ES-I3 (cell line): ENCODE results near the gene IFITM10.
"Not testable (repeated sequence)": the region's sequence is repeated elsewhere in the genome, so short reads cannot be mapped to it uniquely, and the experiment has no call there.

Experiments
- H3K36me3 ChIP-seq: 2 replicates; pipeline ENCODE4 v1.6.1; 2013; ENCODE audit warnings: mild to moderate bottlenecking, low read length, control low read depth, moderate library complexity; ENCODE audit not compliant: insufficient read depth
- H3K4me1 ChIP-seq: 2 replicates; pipeline ENCODE4 v1.6.1; 2013; ENCODE audit warnings: mild to moderate bottlenecking, control low read depth, low read length; ENCODE audit not compliant: insufficient read depth
- H3K9ac ChIP-seq: 2 replicates; pipeline ENCODE4 v1.6.1; 2013; ENCODE audit warnings: low read depth, mild to moderate bottlenecking, low read length, moderate library complexity
- H3K9me3 ChIP-seq: 2 replicates; pipeline ENCODE4 v1.6.1; 2013; ENCODE audit warnings: mild to moderate bottlenecking, low read length, moderate library complexity; ENCODE audit not compliant: control insufficient read depth, insufficient read depth

IFITM10 gene

DNA sequence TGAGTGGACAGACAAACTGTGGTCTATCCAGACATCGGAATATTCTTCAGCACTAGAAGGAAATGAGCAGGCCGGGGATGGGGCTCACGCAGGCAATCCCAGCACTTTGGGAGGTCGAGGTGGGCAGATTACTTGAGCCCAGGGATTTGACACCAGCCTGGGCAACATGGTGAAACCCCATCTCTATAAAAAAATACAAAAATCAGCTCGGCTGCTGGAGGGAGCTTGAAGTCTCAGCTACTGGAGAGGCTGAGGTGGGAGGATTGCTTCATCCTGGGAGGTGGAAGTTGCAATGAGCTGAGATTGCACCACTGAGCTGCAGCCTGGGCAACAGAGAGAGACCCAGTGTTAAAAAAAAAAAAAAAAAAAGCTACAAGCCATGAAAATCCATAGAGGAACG, 21.3 kb upstream of the IFITM10 start:
- Histone ChIP-seq H3K36me3 (no peaks in the 10 kb centered on the region), H3K4me1 (peaks cover 11% of the 10 kb centered on the region), H3K9ac (no peak overlapping the region), H3K9me3 (no peaks in the 10 kb centered on the region)

DNA sequence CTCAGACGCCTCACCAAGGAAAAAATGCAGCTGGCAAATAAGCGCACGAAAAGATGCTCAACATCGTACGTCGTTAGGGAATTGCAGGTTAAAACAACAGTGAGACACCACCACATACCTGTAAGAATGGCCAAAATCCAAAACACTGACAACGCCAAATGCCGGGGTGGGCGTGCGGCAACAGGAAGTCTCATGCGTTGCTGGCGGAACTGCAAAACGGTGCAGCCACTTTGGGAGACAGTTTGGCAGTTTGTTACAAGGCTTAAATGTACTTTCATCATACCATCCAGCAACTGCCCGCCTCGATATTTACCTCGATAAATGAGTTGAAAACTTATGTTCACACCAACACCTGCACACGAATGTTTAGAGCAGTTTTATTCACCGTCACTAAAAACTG, 20.9 kb upstream of the IFITM10 start:
- H3K4me1 ChIP-seq = peaks cover 11% of the 10 kb centered on the region
- no peaks in the 10 kb centered on the region for H3K9me3 ChIP-seq
- no peaks in the 10 kb centered on the region for H3K36me3 ChIP-seq
- H3K9ac ChIP-seq = no peak overlapping the region

DNA sequence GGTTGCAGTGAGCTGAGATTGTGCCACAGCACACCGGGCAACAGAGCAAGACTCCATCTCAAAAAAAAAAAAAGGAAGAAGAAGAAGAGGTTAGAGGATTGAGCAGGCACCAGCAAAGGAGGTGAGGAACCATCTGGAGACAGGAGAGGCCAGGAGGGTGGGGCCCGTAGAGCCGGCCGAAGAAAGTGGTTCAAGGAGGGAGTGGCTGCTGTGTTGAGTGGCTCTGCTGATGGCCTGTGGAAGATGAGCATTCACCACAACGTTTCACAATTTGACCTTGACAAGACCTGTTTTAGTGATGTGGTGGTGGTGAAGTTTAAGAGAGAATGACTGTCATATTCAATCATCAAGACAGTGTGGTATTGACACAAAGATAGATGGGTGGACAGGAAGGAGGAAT, 20.1 kb upstream of the IFITM10 start:
- H3K9ac ChIP-seq = no peak overlapping the region
- peaks cover 11% of the 10 kb centered on the region for H3K4me1 ChIP-seq
- H3K36me3 ChIP-seq = no peaks in the 10 kb centered on the region
- H3K9me3 ChIP-seq = no peaks in the 10 kb centered on the region

DNA sequence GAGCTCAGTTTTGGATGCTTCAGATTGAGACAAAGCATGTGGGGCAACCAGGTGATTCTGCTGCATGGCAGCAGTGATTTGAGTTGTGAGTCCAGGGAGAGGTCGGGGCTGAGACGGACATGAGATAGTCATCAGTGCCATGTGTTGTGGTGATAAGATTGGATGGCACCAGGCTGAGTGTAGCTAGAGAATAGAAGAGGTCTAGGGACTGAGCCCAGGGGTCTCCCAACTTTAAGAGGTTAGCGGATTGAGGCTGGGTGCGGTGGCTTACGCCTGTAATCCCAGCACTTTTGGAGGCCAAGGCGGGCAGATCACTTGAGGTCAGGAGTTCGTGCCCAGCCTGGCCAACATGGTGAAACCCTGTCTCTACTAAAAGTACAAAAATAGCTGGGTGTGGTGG, 19.7 kb upstream of the IFITM10 start:
- no peaks in the 10 kb centered on the region for H3K9me3 ChIP-seq
- H3K4me1 ChIP-seq = peaks cover 11% of the 10 kb centered on the region
- no peak overlapping the region for H3K9ac ChIP-seq
- no peaks in the 10 kb centered on the region for H3K36me3 ChIP-seq

DNA sequence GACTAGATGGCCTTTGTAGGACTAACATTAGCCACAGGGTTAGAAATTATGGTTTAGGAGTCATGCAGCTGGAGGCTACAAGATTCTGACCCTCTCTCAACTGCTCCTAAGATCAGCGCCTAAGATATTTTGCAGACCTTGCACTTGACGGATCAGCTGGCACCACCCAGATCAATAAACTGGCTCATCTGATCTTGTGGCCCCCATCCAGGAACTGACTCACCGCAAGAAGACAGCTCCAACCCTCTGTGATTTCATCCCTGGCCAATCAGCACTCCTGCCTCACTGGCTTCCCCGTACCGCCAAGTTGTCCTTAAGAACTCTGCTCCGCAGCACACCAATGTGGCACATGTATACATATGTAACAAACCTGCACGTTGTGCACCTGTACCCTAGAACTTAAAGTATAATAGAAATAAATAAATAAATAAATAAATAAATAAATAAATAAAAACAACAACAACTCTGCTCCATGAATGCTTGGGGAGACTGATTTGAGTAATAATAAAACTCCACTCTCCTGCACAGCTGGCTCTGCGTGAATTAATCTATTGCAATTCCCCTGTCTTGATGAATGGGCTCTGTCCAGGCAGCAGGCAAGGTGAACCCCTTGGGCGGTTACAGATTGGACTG, 19.0 kb upstream of the IFITM10 start:
- H3K9ac ChIP-seq, H3K9me3 ChIP-seq, H3K36me3 ChIP-seq: not testable (repeated sequence)
- H3K4me1 ChIP-seq = peaks cover 11% of the 10 kb centered on the region

- Histone ChIP-seq H3K36me3 (no peaks in the 10 kb centered on the region), H3K9ac (no peak overlapping the region), H3K9me3 (no peaks in the 10 kb centered on the region), H3K4me1 (peaks cover 6% of the 10 kb centered on the region)
These were observed 17.7 kb upstream of the IFITM10 start for GRCh38 chr11:1768141-1768469.

GRCh38 chr11:1767399-1768140, 17.2 kb upstream of the IFITM10 start:
- no peaks in the 10 kb centered on the region for H3K36me3 ChIP-seq
- H3K4me1 ChIP-seq = peaks cover 5% of the 10 kb centered on the region; the same call in 1 of the 2 replicates
- H3K9me3 ChIP-seq = no peaks in the 10 kb centered on the region
- no peak overlapping the region for H3K9ac ChIP-seq

GRCh38 chr11:1766719-1767398, 16.5 kb upstream of the IFITM10 start:
- no peaks in the 10 kb centered on the region for H3K36me3 ChIP-seq
- H3K4me1 ChIP-seq = no peaks in the 10 kb centered on the region; the same call in 1 of the 2 replicates
- H3K9me3 ChIP-seq = no peaks in the 10 kb centered on the region
- H3K9ac ChIP-seq = no peak overlapping the region

- Histone ChIP-seq H3K9ac (no peak overlapping the region), H3K4me1 (no peaks in the 10 kb centered on the region; the same call in 1 of the 2 replicates), H3K36me3 (no peaks in the 10 kb centered on the region)
These were observed 15.7 kb upstream of the IFITM10 start for GRCh38 chr11:1765871-1766718.

DNA sequence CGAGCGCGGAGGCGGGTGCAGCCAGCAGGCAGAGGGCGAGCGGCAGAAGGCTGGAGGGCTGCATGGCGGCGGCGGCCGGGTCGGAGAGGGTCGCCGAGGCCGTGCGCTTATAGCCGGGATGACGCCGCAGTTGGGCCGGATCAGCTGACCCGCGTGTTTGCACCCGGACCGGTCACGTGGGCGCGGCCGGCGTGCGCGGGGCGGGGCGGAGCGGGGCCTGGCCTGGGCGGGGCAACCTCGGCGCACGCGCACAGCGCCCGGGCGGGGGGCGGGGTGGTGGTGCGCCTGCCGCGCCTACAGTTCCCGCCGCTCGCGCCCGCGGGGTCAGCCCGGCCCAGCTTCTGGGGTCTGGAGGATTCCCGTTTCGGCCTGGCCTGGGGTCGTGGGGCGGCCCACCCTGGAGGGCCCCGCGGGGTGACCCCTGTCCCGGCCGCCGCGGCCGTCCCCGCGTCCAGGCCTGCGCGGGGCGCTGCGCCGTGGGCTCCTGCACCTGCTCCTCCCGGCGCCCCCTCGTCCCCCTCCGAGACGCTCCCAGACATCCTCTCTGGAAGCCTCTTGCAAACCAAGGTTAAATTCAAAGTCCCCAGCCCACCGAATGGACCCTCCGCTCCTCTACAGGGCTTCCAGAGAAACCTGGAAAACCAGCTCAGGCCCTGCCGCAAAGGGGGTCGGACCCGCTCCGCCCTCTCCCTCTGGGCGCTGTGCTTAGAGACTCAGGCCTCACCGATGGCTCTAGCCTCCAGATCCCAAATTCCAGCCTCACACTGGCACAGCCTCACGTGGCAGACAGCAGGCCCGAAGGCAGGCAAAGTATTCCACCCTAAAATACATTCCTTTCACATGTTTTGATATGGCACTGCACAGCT, 13.6 kb upstream of the IFITM10 start, which contains the start of gene CTSD:
Gene CTSD, minus strand, starts transcription at position 132 of the 866 bp plus-strand sequence. Its CDS starts 68 bp downstream, at position 64.
- Histone ChIP-seq H3K9ac (peak within 1 kb of the TSS; percentile 87), H3K4me1 (no peaks in the 10 kb centered on the region; the same call in 1 of the 2 replicates)

More at GRCh38 chr11:1765871-1766718, 15.7 kb upstream of the IFITM10 start:
- H3K9me3 ChIP-seq = no peaks in the 10 kb centered on the region

DNA sequence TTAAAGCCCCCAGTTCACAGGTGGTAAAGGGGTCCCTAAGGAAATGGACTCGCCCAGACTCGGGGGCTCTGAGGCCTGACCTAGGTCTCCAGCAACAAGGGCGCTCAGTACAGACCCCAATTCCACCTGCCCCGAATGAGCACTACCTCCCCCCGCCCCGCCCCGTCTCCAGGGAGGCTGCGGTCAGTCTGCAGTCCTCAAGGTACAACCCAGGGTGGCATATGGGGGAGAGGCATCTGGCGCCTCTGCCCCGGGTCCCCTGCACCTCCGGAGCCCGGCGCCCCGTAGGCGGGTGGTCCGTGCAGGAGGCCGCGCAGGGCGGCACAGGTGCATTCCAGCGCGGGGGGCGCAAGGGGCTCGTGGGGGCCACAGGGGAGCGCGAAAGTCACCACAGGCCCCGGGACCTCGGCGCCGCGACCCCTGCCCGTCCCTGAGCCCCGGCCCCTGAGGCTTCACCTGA, 13.0 kb upstream of the IFITM10 start:
- Histone ChIP-seq H3K36me3 (peaks cover 5% of the 10 kb centered on the region; the same call in 1 of the 2 replicates), H3K9me3 (no peaks in the 10 kb centered on the region), H3K9ac (peak overlapping the region; percentile 87), H3K4me1 (no peaks in the 10 kb centered on the region; the same call in 1 of the 2 replicates)

More for the DNA sequence above, 13.6 kb upstream of the IFITM10 start, which contains the start of gene CTSD:
- no peaks in the 10 kb centered on the region for H3K9me3 ChIP-seq
- peaks cover 4% of the 10 kb centered on the region; the same call in 1 of the 2 replicates for H3K36me3 ChIP-seq

DNA sequence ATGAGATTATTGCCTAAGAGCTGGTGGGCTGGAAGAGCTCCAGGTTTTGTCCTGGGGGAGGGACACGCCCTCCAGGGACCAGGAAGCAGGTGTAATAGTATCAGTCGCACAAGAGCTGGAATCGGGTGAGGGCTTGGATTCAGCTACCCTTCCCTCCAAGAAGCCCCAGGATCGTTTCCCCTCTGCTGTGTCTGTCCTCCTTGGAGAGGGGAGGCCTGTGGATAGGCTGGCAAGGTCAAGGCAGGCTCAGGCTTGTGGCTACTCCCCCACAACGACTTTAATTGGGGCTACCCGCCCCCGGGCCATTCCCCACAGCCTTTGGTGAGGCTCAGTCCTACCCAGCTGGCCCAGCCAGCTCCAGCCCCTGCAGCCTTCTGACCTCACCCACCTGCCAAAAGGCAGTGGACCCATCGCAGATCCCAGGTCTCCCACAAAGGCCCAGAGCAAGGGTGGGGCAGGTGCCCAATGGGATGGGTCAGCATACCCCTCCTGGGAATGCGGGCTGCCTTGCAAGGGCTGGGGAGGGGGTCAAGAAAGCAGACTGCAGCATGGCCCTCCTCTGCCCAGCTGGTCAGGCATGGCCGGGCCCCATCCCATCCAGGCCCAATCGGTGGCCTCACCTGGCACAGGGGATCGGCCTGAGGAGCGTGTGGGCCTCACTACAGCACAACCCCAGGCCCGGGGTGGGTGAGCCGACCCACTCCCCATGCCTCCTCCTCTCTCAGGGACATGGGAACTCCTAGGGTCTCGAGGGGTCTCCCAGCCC, 12.3 kb upstream of the IFITM10 start:
- Histone ChIP-seq H3K4me1 (no peaks in the 10 kb centered on the region; the same call in 1 of the 2 replicates), H3K9ac (peak overlapping the region; percentile 87), H3K9me3 (no peaks in the 10 kb centered on the region), H3K36me3 (peaks cover 5% of the 10 kb centered on the region; the same call in 1 of the 2 replicates)
